K562 (cell line): ENCODE measurements around the gene TMEM248. TPM values are rescaled to one million over a fixed set of nuclear protein-coding genes. Genes with fewer than 3 reads are reported as not detected.

Experiments used
- ARID2 ChIP-seq: fragments of 450-650 bp; IDR thresholded peaks from 2 replicates; pipeline ENCODE4 v1.6.1; 2017; ENCODE audit warnings: antibody characterized with exemption, mild to moderate bottlenecking
- BACH1 ChIP-seq: fragments of 200-800 bp; sonication (Bioruptor generic); IDR thresholded peaks from 2 replicates; pipeline ENCODE4 v1.6.1; 2016; ENCODE audit warnings: missing genetic modification characterization, missing compliant biosample characterization
- CCAR2 ChIP-seq: fragments of 200-400 bp; formaldehyde crosslinking; IDR thresholded peaks from 2 replicates; pipeline ENCODE4 v1.6.1; 2017; ENCODE audit warnings: mild to moderate bottlenecking, low read depth, low read length
- GABPA ChIP-seq: fragments of 200-800 bp; sonication (Bioruptor generic); conservative IDR thresholded peaks from 2 replicates; pipeline ENCODE4 v1.6.1; 2016; ENCODE audit warnings: low read depth, missing genetic modification characterization, missing compliant biosample characterization
- HNRNPUL1 ChIP-seq: fragments of 200-400 bp; formaldehyde crosslinking; IDR thresholded peaks from 2 replicates; pipeline ENCODE4 v1.6.1; 2017; ENCODE audit warnings: low read length
- MYBL2 ChIP-seq, 2 experiments: fragments of 450-650 bp in 1 of 2; sonication (generic) in 1 of 2; formaldehyde crosslinking in 1 of 2; IDR thresholded peaks; 2 replicates each; pipeline versions ENCODE4 v1.6.1 to v1.8.1; 2017 to 2022; ENCODE audit warnings: borderline replicate concordance in 1 of 2, inconsistent platforms in 1 of 2, low read depth in 1 of 2, mild to moderate bottlenecking in 1 of 2, missing genetic modification reagents in 1 of 2, moderate library complexity in 1 of 2
- NFIC ChIP-seq: fragments of 450-650 bp; IDR thresholded peaks from 2 replicates; pipeline ENCODE4 v1.6.1; 2017; ENCODE audit warnings: mild to moderate bottlenecking, inconsistent platforms
- NRF1 ChIP-seq, 2 experiments: fragments of 450-650 bp; IDR thresholded peaks in 1 of 2; conservative IDR thresholded peaks in 1 of 2; 2 replicates each; pipeline ENCODE4 v1.6.1; 2014; ENCODE audit warnings: mild to moderate bottlenecking in 2 of 2
- POLR2G ChIP-seq: fragments of 200-400 bp; formaldehyde crosslinking; IDR thresholded peaks from 2 replicates; pipeline ENCODE4 v1.6.1; 2017; ENCODE audit warnings: low read depth, mild to moderate bottlenecking, antibody characterized with exemption, low read length, moderate library complexity
- SRSF3 ChIP-seq: fragments of 200-400 bp; formaldehyde crosslinking; IDR thresholded peaks from 2 replicates; pipeline ENCODE4 v1.6.1; 2016; ENCODE audit warnings: mild to moderate bottlenecking, low read length, moderate library complexity; ENCODE audit not compliant: insufficient read depth
- SRSF9 ChIP-seq: fragments of 200-400 bp; formaldehyde crosslinking; IDR thresholded peaks from 2 replicates; pipeline ENCODE4 v1.6.1; 2017; ENCODE audit warnings: low read depth, low read length, borderline replicate concordance
- ZNF146 ChIP-seq: IDR thresholded peaks from one replicate; pipeline ENCODE4 v1.6.1; 2018; ENCODE audit warnings: missing compliant biosample characterization; ENCODE audit not compliant: unreplicated experiment
- ZNF232 ChIP-seq: sonication (generic); formaldehyde crosslinking; IDR thresholded peaks from 2 replicates; pipeline ENCODE4 v1.8.0; 2022; ENCODE audit warnings: mild to moderate bottlenecking, missing genetic modification reagents
- polyA plus RNA-seq, 8 experiments: library from polyadenylated mRNA; depleted of rRNA in 4 of 8; stranded (reverse) in 5 of 8; unstranded in 3 of 8; fragments of >200 nt; fragmentation: Nextera tagmentation in 2 of 8; fragmentation: Illumina TruSeq in 1 of 8; extraction: Ambion mirVana in 2 of 8; extraction: Trizol in 1 of 8; gene quantifications; 2 replicates each; pipeline versions ENCODE4 v1.2.1 to v1.2.3, GENCODE V29; 2011 to 2014; ENCODE audit warnings: inconsistent platforms in 1 of 8, missing spikeins in 1 of 8
- total RNA-seq, 7 experiments: library from RNA; depleted of rRNA in 6 of 7; stranded (reverse); fragments of >200 nt in 6 of 7; fragmentation: Illumina TruSeq in 2 of 7; extraction: Trizol in 2 of 7; gene quantifications; 2 replicates each; pipeline versions ENCODE4 v1.2.1 to v1.2.3, GENCODE V29; 2011 to 2021; ENCODE audit warnings: low replicate concordance in 1 of 7
- TF ChIP-seq, protein P1 (sequence below): fragments of 250-450 bp; sonication (Bioruptor Pico); IDR thresholded peaks from 2 replicates; pipeline ENCODE4 v1.8.0; 2021; ENCODE audit warnings: moderate library complexity, mild to moderate bottlenecking, inconsistent platforms
- TF ChIP-seq, protein P2 (sequence below): fragments of 450-650 bp; IDR thresholded peaks from 2 replicates; pipeline ENCODE4 v1.6.1; 2016; ENCODE audit warnings: antibody characterized with exemption
- TF ChIP-seq, protein P3 (sequence below): fragments of 450-650 bp; formaldehyde crosslinking; IDR thresholded peaks from 2 replicates; pipeline ENCODE4 v1.4.0; 2022; ENCODE audit warnings: missing genetic modification characterization
- TF ChIP-seq, protein P4 (sequence below): sonication (generic); formaldehyde crosslinking; IDR thresholded peaks from 2 replicates; pipeline ENCODE4 v1.8.0; 2022; ENCODE audit warnings: mild to moderate bottlenecking, missing genetic modification reagents
- TF ChIP-seq, protein P5 (sequence below): sonication (generic); formaldehyde crosslinking; IDR thresholded peaks from 2 replicates; pipeline ENCODE4 v1.8.0; 2022; ENCODE audit warnings: mild to moderate bottlenecking, missing genetic modification reagents
- TF ChIP-seq, protein P6 (sequence below): sonication (generic); formaldehyde crosslinking; IDR thresholded peaks from 2 replicates; pipeline ENCODE4 v1.9.0; 2022; ENCODE audit warnings: mild to moderate bottlenecking, missing genetic modification reagents
- TF ChIP-seq, protein P7 (sequence below): fragments of 450-650 bp; IDR thresholded peaks from 2 replicates; pipeline ENCODE4 v1.6.1; 2016

Gene TMEM248
- total and polyA plus RNA-seq, 9 of the 15 experiments (the other 6 are each of a cell fraction or from before 2014, with no cell fraction given) = 6.3 to 132 (median 64.4) TPM

DNA sequence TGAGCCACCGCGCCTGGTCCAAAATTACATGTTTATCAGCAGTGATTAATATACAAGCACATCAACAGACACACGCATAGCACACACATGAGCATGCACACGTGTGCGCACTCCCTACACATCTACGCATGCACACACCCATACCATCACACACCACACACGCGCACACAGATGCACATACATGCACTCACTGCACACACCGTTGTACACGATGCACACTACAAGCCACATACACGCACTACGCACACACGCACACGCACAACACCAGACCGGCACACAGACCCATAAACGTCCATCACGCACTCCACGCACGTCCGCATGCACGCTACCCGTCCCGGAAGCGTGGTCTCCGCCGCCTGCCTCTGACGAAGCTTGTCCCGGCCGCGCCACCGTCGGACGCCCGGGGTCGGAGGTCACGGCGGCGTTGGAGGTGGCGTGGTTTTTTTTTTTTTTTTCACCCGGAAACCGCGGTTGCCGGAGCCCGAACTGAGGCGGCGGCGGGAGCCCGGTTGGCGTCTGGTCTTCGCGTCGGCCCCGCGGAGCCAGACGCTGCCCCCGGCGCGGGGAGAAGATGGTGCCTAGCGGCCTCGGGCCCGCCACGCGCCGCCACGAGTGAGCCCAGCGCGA lies at the start of gene TMEM248 (continued):
- TF ChIP-seq GABPA (tag) = peak; percentile 91
- TF ChIP-seq NFIC = peak; percentile 78
- no peak for TF ChIP-seq SRSF9
- TF ChIP-seq, protein P1, sequence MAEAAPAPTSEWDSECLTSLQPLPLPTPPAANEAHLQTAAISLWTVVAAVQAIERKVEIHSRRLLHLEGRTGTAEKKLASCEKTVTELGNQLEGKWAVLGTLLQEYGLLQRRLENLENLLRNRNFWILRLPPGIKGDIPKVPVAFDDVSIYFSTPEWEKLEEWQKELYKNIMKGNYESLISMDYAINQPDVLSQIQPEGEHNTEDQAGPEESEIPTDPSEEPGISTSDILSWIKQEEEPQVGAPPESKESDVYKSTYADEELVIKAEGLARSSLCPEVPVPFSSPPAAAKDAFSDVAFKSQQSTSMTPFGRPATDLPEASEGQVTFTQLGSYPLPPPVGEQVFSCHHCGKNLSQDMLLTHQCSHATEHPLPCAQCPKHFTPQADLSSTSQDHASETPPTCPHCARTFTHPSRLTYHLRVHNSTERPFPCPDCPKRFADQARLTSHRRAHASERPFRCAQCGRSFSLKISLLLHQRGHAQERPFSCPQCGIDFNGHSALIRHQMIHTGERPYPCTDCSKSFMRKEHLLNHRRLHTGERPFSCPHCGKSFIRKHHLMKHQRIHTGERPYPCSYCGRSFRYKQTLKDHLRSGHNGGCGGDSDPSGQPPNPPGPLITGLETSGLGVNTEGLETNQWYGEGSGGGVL (CRISPR knock-in tag) = no peak
- TF ChIP-seq, protein P2, sequence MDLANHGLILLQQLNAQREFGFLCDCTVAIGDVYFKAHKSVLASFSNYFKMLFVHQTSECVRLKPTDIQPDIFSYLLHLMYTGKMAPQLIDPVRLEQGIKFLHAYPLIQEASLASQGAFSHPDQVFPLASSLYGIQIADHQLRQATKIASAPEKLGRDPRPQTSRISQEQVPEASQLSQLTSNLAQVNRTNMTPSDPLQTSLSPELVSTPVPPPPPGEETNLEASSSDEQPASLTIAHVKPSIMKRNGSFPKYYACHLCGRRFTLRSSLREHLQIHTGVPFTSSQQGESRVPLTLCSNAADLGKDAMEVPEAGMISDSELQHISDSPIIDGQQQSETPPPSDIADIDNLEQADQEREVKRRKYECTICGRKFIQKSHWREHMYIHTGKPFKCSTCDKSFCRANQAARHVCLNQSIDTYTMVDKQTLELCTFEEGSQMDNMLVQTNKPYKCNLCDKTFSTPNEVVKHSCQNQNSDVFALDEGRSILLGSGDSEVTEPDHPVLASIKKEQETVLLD = peak; percentile 99
- TF ChIP-seq, protein P3, sequence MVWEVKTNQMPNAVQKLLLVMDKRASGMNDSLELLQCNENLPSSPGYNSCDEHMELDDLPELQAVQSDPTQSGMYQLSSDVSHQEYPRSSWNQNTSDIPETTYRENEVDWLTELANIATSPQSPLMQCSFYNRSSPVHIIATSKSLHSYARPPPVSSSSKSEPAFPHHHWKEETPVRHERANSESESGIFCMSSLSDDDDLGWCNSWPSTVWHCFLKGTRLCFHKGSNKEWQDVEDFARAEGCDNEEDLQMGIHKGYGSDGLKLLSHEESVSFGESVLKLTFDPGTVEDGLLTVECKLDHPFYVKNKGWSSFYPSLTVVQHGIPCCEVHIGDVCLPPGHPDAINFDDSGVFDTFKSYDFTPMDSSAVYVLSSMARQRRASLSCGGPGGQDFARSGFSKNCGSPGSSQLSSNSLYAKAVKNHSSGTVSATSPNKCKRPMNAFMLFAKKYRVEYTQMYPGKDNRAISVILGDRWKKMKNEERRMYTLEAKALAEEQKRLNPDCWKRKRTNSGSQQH (CRISPR knock-in tag) = peak; percentile 92
- TF ChIP-seq, protein P4, sequence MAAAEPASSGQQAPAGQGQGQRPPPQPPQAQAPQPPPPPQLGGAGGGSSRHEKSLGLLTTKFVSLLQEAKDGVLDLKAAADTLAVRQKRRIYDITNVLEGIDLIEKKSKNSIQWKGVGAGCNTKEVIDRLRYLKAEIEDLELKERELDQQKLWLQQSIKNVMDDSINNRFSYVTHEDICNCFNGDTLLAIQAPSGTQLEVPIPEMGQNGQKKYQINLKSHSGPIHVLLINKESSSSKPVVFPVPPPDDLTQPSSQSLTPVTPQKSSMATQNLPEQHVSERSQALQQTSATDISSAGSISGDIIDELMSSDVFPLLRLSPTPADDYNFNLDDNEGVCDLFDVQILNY (CRISPR knock-in tag) = 0 out of 2 replicates have a peak, but pooled peaks have one; percentile 64
- peak; percentile 93 for TF ChIP-seq POLR2G
- TF ChIP-seq MYBL2 (IDR thresholded peaks at IDR 0.05; ENCODE audit: low read depth) = peak; percentile 31; the same call in 1 of the 2 replicates
- TF ChIP-seq MYBL2 (CRISPR knock-in tag; IDR thresholded peaks at IDR 0.05; ENCODE audit: borderline replicate concordance) = no peak
- TF ChIP-seq, protein P5, sequence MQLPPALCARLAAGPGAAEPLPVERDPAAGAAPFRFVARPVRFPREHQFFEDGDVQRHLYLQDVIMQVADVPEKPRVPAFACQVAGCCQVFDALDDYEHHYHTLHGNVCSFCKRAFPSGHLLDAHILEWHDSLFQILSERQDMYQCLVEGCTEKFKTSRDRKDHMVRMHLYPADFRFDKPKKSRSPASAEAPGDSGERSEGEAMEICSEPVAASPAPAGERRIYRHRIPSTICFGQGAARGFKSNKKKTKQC (CRISPR knock-in tag) = peak; percentile 91
- TF ChIP-seq BACH1 = no peak
- TF ChIP-seq, protein P6, sequence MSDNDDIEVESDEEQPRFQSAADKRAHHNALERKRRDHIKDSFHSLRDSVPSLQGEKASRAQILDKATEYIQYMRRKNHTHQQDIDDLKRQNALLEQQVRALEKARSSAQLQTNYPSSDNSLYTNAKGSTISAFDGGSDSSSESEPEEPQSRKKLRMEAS = peak; percentile 99
- no peak for TF ChIP-seq HNRNPUL1
- TF ChIP-seq CCAR2 = no peak
- TF ChIP-seq NRF1 (conservative IDR thresholded peaks at IDR 0.05 in 1 of 2, IDR thresholded peaks at IDR 0.05 in 1 of 2) = peak; percentile 77 to 82
- TF ChIP-seq ARID2 = peak; percentile 100
- no peak for TF ChIP-seq SRSF3
- TF ChIP-seq, protein P7, sequence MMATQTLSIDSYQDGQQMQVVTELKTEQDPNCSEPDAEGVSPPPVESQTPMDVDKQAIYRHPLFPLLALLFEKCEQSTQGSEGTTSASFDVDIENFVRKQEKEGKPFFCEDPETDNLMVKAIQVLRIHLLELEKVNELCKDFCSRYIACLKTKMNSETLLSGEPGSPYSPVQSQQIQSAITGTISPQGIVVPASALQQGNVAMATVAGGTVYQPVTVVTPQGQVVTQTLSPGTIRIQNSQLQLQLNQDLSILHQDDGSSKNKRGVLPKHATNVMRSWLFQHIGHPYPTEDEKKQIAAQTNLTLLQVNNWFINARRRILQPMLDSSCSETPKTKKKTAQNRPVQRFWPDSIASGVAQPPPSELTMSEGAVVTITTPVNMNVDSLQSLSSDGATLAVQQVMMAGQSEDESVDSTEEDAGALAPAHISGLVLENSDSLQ = peak; percentile 87
- TF ChIP-seq ZNF146 (CRISPR knock-in tag) = no peak
- no peak for TF ChIP-seq ZNF232 (CRISPR knock-in tag)
